Tracheal epithelial cell (primary cell): ENCODE results near the gene SPATA31C2. TPM values are rescaled to one million over a fixed set of nuclear protein-coding genes. Genes with fewer than 3 reads are reported as not detected.

Experiments used
- total RNA-seq: library from RNA; depleted of rRNA; stranded (reverse); fragments of >200 nt; gene quantifications from 2 replicates; pipeline ENCODE4 v1.2.1, GENCODE V29; 2014

SPATA31C2 gene
- total RNA-seq: not detected in 2 replicates

DNA sequence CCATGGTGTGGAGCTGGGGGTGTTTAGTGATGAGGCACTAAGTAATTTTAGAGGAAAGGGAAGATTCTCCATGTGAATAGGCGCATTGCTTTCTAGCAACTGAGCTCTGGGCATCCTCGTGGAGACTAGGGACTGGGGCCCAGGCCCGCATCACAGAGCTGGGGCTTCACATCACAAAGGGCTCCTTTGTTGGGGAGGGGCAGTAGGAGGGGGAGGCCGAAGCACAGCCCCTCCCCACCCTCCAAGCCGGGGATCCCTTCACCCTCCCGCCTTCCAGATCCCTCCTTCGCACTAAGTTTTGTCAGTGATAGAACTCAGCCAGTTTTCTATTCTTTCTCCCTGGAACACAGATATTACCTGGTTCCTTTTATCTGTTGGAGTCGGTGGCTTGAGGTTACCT lies at the start of gene SPATA31C2:
SPATA31C2 (minus strand) TSS at position 101 of the 400 bp plus-strand sequence; CDS start at position 72, 29 bp downstream.

Other genes starting within 250 kb of the SPATA31C2 start
- not detected in 2 replicates for gene SPATA31C1, start 220.5 kb downstream of the SPATA31C2 start, total RNA-seq
- gene CDK20, start 163.9 kb downstream of the SPATA31C2 start, total RNA-seq: 1.7 and 2.4 TPM in 2 replicates
- gene SPIN1, start 250.0 kb upstream of the SPATA31C2 start, total RNA-seq: 69.5 and 82.7 TPM in 2 replicates